Mucosa of stomach (tissue), 1 donor: Measurements from ENCODE around the gene KNSTRN.
A peak's percentile ranks its signal among the peaks of the same experiment; 100 is the strongest.

ENCODE experiments used
- H3K27me3 ChIP-seq: one replicate; pipeline ENCODE4 v1.7.0; 2013; ENCODE audit warnings: mild to moderate bottlenecking, low read length; ENCODE audit not compliant: control insufficient read depth, insufficient read depth
- H3K36me3 ChIP-seq: one replicate; pipeline ENCODE4 v1.7.0; 2013; ENCODE audit warnings: low read length; ENCODE audit not compliant: control insufficient read depth, insufficient read depth
- H3K4me1 ChIP-seq: one replicate; pipeline ENCODE4 v1.7.0; 2013; ENCODE audit warnings: mild to moderate bottlenecking, low read length; ENCODE audit not compliant: control insufficient read depth, insufficient read depth
- H3K4me3 ChIP-seq: one replicate; pipeline ENCODE4 v1.7.0; 2013; ENCODE audit warnings: low read length
- H3K9ac ChIP-seq: one replicate; pipeline ENCODE4 v1.7.0; 2013; ENCODE audit warnings: mild to moderate bottlenecking, low read length, moderate library complexity
- H3K9me3 ChIP-seq: one replicate; pipeline ENCODE4 v1.7.0; 2013; ENCODE audit warnings: mild to moderate bottlenecking, low read length, moderate library complexity; ENCODE audit not compliant: control insufficient read depth
- donor health status: Pancreatic carcinoma.

KNSTRN gene

DNA sequence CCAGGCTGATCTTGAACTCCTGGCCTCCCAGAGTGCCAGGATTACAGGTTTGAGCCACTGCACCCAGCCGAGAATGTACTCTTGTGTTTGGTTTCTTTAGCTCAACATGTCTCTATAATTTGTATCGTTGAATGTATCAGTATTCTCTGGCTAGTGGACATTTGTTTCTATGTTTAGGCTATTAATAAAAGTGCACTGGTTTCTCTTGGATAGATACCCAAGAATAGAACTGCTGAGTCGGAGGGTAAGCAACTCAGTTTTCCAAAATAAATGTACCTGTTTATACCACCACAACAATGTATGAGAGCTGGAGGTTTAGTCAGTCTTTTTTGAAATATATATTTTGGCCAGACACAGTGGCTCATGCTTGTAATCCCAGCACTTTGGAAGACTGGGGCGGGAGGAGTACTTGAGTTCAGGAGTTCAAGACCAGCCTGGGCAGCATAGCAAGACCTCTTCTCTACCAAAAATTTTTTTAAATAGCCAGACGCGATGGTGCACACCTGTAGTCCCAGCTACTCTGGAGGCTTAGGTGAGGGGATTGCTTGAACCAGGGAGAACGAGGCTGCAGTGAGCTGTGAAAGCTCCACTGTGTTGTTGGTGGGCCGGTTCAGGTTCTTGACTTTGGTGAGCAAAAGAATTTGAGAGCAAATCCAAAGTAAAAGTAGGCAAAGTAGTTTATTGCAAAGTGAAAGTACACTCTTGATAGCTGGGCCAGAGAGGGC lies 15.3 kb downstream of the KNSTRN start:
- Histone ChIP-seq H3K36me3 (no peaks in the 10 kb centered on the region), H3K27me3 (no peaks in the 10 kb centered on the region), H3K9ac (no peak overlapping the region), H3K4me3 (no peak overlapping the region), H3K4me1 (no peaks in the 10 kb centered on the region), H3K9me3 (no peaks in the 10 kb centered on the region)

DNA sequence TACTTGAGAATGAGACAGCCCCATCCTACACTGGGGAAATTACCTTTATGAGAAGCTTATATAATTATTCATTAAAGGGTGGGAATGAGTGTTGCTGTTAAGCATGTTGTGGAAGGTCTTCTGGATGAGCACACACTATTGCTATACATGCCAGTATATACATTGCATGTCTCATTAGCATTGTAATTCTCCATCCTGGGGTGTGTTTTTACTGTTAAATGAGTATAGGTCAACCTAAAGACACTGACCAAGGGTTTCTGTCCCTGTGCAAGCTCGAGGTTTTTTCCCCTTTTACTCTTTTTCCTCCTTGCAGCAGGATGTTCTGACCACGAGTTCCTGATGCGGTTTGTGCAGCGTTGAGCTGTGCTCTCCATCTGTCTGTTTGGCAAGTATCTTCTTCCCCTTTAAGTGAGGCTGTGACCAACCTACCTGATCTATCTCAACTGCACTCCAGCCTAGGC lies 15.9 kb downstream of the KNSTRN start:
- no peaks in the 10 kb centered on the region for H3K9me3 ChIP-seq
- H3K4me3 ChIP-seq = no peak overlapping the region
- no peaks in the 10 kb centered on the region for H3K36me3 ChIP-seq
- H3K9ac ChIP-seq = no peak overlapping the region
- H3K27me3 ChIP-seq = no peaks in the 10 kb centered on the region
- H3K4me1 ChIP-seq = no peaks in the 10 kb centered on the region

DNA sequence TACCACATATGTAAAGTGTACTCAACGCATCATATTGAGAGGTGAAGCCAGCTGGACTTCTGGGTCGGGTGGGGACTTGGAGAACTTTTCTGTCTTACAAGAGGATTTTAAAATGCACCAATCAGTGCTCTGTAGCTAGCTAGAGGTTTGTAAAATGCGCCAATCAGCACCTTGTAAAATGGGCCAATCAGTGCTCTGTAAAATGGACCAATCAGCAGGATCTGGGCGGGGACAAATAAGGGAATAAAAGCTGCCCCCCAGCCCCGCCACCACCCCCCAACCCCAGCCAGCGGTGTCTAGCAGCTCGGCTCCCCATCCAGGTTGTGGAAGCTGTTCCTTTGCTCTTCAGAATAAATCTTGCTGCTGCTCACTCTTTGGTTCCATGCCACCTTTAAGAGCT lies 16.8 kb downstream of the KNSTRN start:
- Histone ChIP-seq H3K9me3 (no peaks in the 10 kb centered on the region), H3K27me3 (no peaks in the 10 kb centered on the region), H3K4me3 (no peak overlapping the region), H3K9ac (no peak overlapping the region), H3K36me3 (no peaks in the 10 kb centered on the region), H3K4me1 (no peaks in the 10 kb centered on the region)

DNA sequence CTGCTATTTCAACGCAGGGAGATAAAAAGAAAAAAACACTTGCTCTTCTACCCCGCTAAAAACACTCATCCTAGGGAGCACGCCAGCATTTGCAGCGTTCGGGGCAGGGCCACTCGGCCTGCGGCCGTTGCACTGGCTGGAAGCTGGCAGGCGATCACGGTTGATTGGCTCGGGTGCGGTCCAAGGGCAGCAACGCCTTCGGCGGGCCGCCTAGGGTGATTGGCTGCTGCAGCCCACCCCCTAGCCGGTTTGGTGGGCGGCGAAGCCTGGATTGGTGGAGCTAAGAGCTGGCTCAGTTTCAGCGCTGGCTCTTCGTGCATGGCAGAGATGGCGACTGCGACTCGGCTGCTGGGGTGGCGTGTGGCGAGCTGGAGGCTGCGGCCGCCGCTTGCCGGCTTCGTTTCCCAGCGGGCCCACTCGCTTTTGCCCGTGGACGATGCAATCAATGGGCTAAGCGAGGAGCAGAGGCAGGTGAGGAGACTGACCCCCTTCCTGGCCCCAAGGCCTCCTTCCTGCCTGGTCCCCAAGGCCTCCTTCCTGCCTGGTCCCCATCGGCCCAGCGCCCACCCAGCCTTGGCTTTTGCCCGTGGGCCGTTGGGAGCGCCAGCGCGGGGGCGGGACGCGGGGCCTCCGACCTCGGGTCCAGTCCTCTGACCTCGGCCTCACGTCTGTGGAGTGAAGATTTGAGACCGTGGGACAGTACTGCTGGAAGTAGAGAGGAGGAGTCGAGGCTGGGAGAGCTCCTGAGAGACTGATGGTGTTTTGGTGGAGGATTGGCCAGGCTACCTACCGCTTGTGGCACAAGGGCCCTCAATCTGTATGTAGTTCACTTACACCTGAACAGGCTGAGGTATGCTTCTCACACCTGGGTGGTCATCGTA lies 23.2 kb downstream of the KNSTRN start, which contains the start of gene IVD:
TSS of gene IVD (plus strand) at position 295 of the 881 bp plus-strand sequence. CDS start at position 328, 33 bp downstream.
- Histone ChIP-seq H3K27me3 (no peaks in the 10 kb centered on the region), H3K4me1 (peaks cover 8% of the 10 kb centered on the region)

DNA sequence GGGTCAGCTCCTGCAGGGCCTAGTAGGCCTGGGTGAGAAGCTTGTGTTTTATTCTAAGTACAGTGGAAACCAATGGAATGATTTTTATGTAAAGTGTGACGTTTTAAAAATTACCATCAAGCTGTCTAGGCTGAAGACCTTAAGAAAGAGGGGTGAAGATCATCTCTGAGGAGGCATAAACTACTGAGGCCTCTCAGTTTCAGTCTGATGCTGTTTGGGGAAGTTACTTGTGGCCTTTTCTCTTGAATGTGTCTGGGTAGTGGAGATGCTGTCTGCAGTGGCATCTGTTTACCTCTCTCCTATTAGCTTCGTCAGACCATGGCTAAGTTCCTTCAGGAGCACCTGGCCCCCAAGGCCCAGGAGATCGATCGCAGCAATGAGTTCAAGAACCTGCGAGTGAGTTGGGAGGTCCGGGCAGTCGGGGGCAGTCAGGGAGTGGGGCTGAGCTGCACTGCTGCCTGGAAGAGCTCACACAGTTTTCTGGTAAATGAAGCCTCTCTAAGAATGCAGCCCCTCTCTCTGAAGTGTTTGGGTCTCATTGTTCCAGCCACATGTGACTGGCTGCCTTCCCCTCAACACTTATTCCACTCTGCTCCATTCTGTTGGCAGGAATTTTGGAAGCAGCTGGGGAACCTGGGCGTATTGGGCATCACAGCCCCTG lies 24.9 kb downstream of the KNSTRN start:
- no peak overlapping the region for H3K4me3 ChIP-seq
- no peaks in the 10 kb centered on the region for H3K27me3 ChIP-seq
- no peak overlapping the region for H3K9ac ChIP-seq
- peaks cover 17% of the 10 kb centered on the region for H3K4me1 ChIP-seq
- peaks cover 9% of the 10 kb centered on the region for H3K36me3 ChIP-seq
- no peaks in the 10 kb centered on the region for H3K9me3 ChIP-seq

More for the DNA sequence above, 23.2 kb downstream of the KNSTRN start, which contains the start of gene IVD:
- Histone ChIP-seq H3K9ac (peak within 1 kb of the TSS; percentile 83), H3K9me3 (no peaks in the 10 kb centered on the region), H3K4me3 (peak within 1 kb of the TSS; percentile 87), H3K36me3 (no peaks in the 10 kb centered on the region)

DNA sequence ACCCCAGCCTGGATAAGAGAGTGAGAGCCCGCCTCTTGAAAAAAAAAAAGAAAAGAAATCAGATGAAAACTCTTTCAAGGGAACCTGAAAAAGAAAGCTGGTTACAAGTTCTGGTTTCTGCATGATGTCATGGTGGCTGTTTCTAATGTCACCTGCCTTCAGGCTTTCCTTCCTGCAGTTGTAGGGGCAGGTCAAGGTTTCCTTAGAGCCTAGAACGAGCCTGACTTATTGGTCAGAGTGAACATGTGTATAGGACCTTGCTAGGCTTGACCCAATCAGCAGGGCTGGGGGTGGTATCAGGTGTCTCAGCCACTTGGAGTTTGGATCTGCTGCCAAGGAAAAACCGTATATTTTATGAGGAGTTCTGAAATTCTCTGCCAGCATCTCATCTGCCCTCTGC lies 26.8 kb downstream of the KNSTRN start:
- Histone ChIP-seq H3K9me3 (no peaks in the 10 kb centered on the region), H3K4me3 (no peak overlapping the region), H3K27me3 (no peaks in the 10 kb centered on the region), H3K36me3 (peaks cover 13% of the 10 kb centered on the region), H3K4me1 (peaks cover 21% of the 10 kb centered on the region), H3K9ac (no peak overlapping the region)

DNA sequence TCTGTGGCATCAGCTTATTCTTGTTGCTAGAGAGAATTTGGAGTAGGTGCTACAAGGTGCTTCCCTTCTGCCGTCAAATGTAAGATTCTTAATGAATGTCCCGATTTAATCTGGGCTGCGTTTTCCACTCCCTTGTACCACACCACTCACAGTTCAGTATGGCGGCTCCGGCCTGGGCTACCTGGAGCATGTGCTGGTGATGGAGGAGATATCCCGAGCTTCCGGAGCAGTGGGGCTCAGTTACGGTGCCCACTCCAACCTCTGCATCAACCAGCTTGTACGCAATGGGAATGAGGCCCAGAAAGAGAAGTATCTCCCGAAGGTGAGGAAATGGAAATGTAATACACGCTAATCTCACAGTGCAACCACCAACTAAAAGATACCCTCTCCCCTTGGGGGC lies 28.0 kb downstream of the KNSTRN start:
- H3K4me1 ChIP-seq = peaks cover 21% of the 10 kb centered on the region
- peaks cover 20% of the 10 kb centered on the region for H3K36me3 ChIP-seq
- no peaks in the 10 kb centered on the region for H3K27me3 ChIP-seq
- H3K4me3 ChIP-seq = no peak overlapping the region
- no peak overlapping the region for H3K9ac ChIP-seq
- no peaks in the 10 kb centered on the region for H3K9me3 ChIP-seq

DNA sequence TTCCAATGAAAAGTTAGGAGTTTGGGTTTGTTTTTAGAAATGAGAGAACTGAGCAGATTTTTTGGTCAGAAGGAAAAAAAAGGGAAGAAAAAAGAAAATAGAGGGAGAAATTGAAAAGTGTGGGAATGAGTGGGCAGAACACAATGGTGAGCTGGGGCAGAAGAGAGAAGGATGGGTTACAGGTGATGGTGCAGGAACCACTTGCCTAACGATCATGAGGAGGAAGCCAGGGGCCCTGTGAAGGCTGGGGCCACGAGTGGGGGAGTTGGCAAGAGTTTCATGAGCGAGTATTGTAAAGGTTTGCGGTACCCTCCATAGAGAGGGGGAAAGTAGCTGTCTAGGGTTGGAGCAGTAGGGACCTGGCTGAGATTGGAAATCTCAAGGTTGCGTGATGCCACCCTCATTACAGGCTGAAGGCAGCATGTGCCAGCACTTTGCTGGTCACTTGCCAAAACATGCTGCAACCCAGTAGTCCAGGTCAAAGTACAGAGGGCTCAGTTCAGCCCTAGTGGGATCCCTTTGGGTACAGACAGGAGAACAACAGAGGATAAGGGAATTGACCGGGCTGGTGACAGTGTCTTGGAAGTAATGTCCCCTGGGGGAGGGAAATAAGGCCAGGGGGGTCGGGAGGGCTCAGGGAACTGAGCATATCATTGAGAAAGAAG lies 29.7 kb downstream of the KNSTRN start:
- Histone ChIP-seq H3K4me3 (no peak overlapping the region), H3K9me3 (no peaks in the 10 kb centered on the region), H3K4me1 (peaks cover 13% of the 10 kb centered on the region), H3K9ac (no peak overlapping the region), H3K27me3 (no peaks in the 10 kb centered on the region), H3K36me3 (peaks cover 28% of the 10 kb centered on the region)

DNA sequence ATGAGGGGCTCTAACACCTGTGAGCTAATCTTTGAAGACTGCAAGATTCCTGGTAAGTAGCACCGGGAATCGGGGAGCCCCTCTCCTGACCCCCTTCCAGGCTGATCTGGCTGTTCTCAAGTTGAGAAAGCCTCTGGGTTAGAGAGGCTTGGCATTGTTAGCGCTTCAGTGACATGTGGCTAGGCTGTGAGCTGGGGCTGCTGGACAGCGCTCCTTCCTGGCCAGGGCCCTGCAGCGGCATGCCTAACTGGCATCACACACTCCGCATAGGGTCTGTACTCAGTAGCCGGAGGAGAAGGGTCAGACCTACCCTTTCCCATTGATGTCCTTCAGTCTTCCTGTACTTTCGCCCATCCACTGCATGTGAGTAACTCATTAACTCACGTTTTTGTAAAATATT lies 30.5 kb downstream of the KNSTRN start:
- no peak overlapping the region for H3K4me3 ChIP-seq
- peaks cover 28% of the 10 kb centered on the region for H3K36me3 ChIP-seq
- no peaks in the 10 kb centered on the region for H3K27me3 ChIP-seq
- no peak overlapping the region for H3K9ac ChIP-seq
- peaks cover 13% of the 10 kb centered on the region for H3K4me1 ChIP-seq
- no peaks in the 10 kb centered on the region for H3K9me3 ChIP-seq

DNA sequence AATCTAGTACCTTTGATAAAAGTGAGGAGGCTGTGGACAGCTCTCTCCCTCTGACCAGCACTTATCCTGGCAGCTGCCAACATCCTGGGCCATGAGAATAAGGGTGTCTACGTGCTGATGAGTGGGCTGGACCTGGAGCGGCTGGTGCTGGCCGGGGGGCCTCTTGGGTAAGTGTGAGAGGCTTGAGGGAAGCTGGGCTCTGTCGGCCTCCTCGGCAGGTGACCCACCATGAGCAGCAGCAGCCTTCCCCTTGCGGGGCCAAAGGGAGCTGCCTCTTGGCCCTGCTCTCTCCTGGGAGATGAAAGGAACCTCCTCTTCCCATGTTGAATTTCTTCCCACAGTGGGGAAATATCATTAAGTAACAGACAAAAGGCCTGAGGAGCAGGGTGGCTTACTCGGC lies 32.3 kb downstream of the KNSTRN start:
- Histone ChIP-seq H3K9ac (no peak overlapping the region), H3K27me3 (no peaks in the 10 kb centered on the region), H3K36me3 (peaks cover 28% of the 10 kb centered on the region), H3K4me3 (no peak overlapping the region), H3K9me3 (no peaks in the 10 kb centered on the region), H3K4me1 (peaks cover 13% of the 10 kb centered on the region)

DNA sequence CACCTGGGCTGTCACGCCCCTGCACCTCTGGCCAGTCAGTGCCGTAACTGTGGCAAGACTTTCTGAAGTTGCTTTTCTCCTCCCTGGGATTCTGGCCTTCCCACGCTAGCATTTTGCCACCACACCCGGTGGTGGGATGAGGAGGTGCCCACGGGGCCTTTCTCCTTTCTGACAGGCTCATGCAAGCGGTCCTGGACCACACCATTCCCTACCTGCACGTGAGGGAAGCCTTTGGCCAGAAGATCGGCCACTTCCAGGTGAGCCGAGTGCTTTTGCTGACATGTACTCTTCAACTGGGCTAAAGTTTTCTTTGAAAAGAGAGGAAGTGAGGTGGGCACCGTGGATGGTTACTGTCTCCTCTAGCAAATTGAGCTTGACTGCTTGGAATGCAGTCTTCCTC lies 32.7 kb downstream of the KNSTRN start:
- Histone ChIP-seq H3K27me3 (no peaks in the 10 kb centered on the region), H3K36me3 (peaks cover 28% of the 10 kb centered on the region), H3K4me3 (no peak overlapping the region), H3K9ac (no peak overlapping the region), H3K9me3 (no peaks in the 10 kb centered on the region), H3K4me1 (peaks cover 16% of the 10 kb centered on the region)
